Measurements from ENCODE around the gene ZMYND10. TPM values are rescaled to one million over a fixed set of nuclear protein-coding genes. Genes with fewer than 3 reads are reported as not detected.

The ZMYND10 gene
- total RNA-seq, 1 experiment from 2014 or later = 0.67 TPM

- no peak overlapping the region for H3K4me3 ChIP-seq (ENCODE audit: low read depth, low read length, poor library complexity, severe bottlenecking)
- ChIA-PET CTCF (no interaction called here), POLR2A (ENCODE audit: low non-redundant PET) (interaction anchor here (0.7 kb wide), 1 partner anchor 10 kb away, joined by 27 read pairs; no protein-coding TSS in a partner anchor)
- H3K27ac ChIP-seq (ENCODE audit: low read depth, low read length, poor library complexity, severe bottlenecking) = no peak overlapping the region
- H3K36me3 ChIP-seq (ENCODE audit: insufficient read depth, low read length, poor library complexity, severe bottlenecking) = no peaks in the 10 kb centered on the region
- H3K9me3 ChIP-seq (ENCODE audit: low read depth, low read length, poor library complexity, severe bottlenecking) = no peaks in the 10 kb centered on the region
- BruUV-seq (replicated peaks) = no TSS peak
- no peaks in the 10 kb centered on the region for H3K4me1 ChIP-seq (ENCODE audit: insufficient read depth, low read length, poor library complexity, severe bottlenecking)
- TF ChIP-seq CTCF (conservative IDR thresholded peaks at IDR 0.05; ENCODE audit: low read depth, low read length) (no peak), EZH2 (IDR thresholded peaks at IDR 0.05; ENCODE audit: borderline replicate concordance, low read depth, low read length, poor library complexity, severe bottlenecking) (no peak)
- no peaks in the 10 kb centered on the region for H3K27me3 ChIP-seq (replicated peaks; ENCODE audit: insufficient read depth, low read depth, low read length, poor library complexity)
- intact Hi-C loops (cut with micrococcal nuclease; ENCODE audit: unreplicated experiment) = no loop called here
- no peak for DNase-seq (ENCODE audit: low spot score)
These were observed 6.6 kb downstream of the ZMYND10 start for GRCh38 chr3:50338965-50339364.

GRCh38 chr3:50337175-50337861, 8.2 kb downstream of the ZMYND10 start:
- ChIA-PET CTCF (interaction anchor here (0.5 to 1.5 kb wide), 3 partner anchors 9 to 1052 kb away, joined by 4 to 6 read pairs (median 4); partner anchors contain the start of gene TUSC2), POLR2A (ENCODE audit: low non-redundant PET) (interaction anchor here (1.1 kb wide), 1 partner anchor 9 kb away, joined by 4 read pairs; the partner anchor contains the start of gene TUSC2)
- Histone ChIP-seq H3K9me3 (ENCODE audit: low read depth, low read length, poor library complexity, severe bottlenecking) (no peaks in the 10 kb centered on the region), H3K27ac (ENCODE audit: low read depth, low read length, poor library complexity, severe bottlenecking) (peak overlapping the region; percentile 90), H3K4me3 (ENCODE audit: low read depth, low read length, poor library complexity, severe bottlenecking) (peak overlapping the region; percentile 82), H3K36me3 (ENCODE audit: insufficient read depth, low read length, poor library complexity, severe bottlenecking) (no peaks in the 10 kb centered on the region), H3K27me3 (replicated peaks; ENCODE audit: insufficient read depth, low read depth, low read length, poor library complexity) (no peaks in the 10 kb centered on the region), H3K4me1 (ENCODE audit: insufficient read depth, low read length, poor library complexity, severe bottlenecking) (no peaks in the 10 kb centered on the region)
- BruUV-seq (replicated peaks) = no TSS peak
- TF ChIP-seq EZH2 (IDR thresholded peaks at IDR 0.05; ENCODE audit: borderline replicate concordance, low read depth, low read length, poor library complexity, severe bottlenecking) (no peak), CTCF (conservative IDR thresholded peaks at IDR 0.05; ENCODE audit: low read depth, low read length) (no peak)
- peak; percentile 95 for DNase-seq (ENCODE audit: low spot score)
- intact Hi-C loops (cut with micrococcal nuclease; ENCODE audit: unreplicated experiment) = no loop called here

- ChIA-PET CTCF (interaction anchor here (0.5 to 1.5 kb wide), 3 partner anchors 8 to 1053 kb away, joined by 4 to 6 read pairs (median 4); partner anchors contain the start of gene TUSC2), POLR2A (ENCODE audit: low non-redundant PET) (interaction anchor here (1.1 kb wide), 1 partner anchor 8 kb away, joined by 4 read pairs; the partner anchor contains the start of gene TUSC2)
- Histone ChIP-seq H3K27ac (ENCODE audit: low read depth, low read length, poor library complexity, severe bottlenecking) (peak overlapping the region; percentile 90), H3K4me1 (ENCODE audit: insufficient read depth, low read length, poor library complexity, severe bottlenecking) (no peaks in the 10 kb centered on the region), H3K27me3 (replicated peaks; ENCODE audit: insufficient read depth, low read depth, low read length, poor library complexity) (no peaks in the 10 kb centered on the region), H3K4me3 (ENCODE audit: low read depth, low read length, poor library complexity, severe bottlenecking) (peak overlapping the region; percentile 82), H3K36me3 (ENCODE audit: insufficient read depth, low read length, poor library complexity, severe bottlenecking) (peaks cover 5% of the 10 kb centered on the region), H3K9me3 (ENCODE audit: low read depth, low read length, poor library complexity, severe bottlenecking) (no peaks in the 10 kb centered on the region)
- intact Hi-C loops (cut with micrococcal nuclease; ENCODE audit: unreplicated experiment) = no loop called here
- no peak for TF ChIP-seq EZH2 (IDR thresholded peaks at IDR 0.05; ENCODE audit: borderline replicate concordance, low read depth, low read length, poor library complexity, severe bottlenecking)
- TF ChIP-seq CTCF (conservative IDR thresholded peaks at IDR 0.05; ENCODE audit: low read depth, low read length) = no peak
- DNase-seq (ENCODE audit: low spot score) = no peak
- BruUV-seq (replicated peaks) = TSS peak; percentile 64
These were observed 8.9 kb downstream of the ZMYND10 start for GRCh38 chr3:50336452-50337174.

Measured in A673 (cell line).